ENCODE data around the gene CRHR2. TPM values are rescaled to one million over a fixed set of nuclear protein-coding genes. Genes with fewer than 3 reads are reported as not detected.

The CRHR2 gene
- total RNA-seq, 4 donors from 2014 or later = 1.1 TPM; not detected in 3

DNA sequence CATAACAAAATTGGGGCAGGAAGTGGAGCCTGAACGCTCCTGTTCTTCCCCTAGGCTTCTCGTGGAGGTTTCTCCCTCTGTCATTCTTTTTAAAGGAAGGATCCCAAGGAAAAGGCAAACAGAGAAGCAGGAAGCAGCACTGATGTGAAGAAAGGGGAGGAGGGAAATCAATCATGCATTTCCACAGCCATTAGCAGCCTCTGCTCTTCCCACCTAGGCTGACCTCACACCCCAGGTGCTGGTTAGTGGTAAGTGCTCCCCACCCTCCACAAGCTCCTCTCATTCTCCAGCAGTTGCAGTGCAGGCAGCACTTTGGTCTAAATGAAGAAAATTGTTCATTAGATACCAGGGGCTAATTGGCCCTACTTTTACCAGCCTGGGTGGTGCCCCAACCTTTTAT is 2.6 kb downstream of the CRHR2 start:
- TF ChIP-seq, protein P1, sequence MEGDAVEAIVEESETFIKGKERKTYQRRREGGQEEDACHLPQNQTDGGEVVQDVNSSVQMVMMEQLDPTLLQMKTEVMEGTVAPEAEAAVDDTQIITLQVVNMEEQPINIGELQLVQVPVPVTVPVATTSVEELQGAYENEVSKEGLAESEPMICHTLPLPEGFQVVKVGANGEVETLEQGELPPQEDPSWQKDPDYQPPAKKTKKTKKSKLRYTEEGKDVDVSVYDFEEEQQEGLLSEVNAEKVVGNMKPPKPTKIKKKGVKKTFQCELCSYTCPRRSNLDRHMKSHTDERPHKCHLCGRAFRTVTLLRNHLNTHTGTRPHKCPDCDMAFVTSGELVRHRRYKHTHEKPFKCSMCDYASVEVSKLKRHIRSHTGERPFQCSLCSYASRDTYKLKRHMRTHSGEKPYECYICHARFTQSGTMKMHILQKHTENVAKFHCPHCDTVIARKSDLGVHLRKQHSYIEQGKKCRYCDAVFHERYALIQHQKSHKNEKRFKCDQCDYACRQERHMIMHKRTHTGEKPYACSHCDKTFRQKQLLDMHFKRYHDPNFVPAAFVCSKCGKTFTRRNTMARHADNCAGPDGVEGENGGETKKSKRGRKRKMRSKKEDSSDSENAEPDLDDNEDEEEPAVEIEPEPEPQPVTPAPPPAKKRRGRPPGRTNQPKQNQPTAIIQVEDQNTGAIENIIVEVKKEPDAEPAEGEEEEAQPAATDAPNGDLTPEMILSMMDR (IDR thresholded peaks at IDR 0.05; ENCODE audit: low read depth) = no peak

DNA sequence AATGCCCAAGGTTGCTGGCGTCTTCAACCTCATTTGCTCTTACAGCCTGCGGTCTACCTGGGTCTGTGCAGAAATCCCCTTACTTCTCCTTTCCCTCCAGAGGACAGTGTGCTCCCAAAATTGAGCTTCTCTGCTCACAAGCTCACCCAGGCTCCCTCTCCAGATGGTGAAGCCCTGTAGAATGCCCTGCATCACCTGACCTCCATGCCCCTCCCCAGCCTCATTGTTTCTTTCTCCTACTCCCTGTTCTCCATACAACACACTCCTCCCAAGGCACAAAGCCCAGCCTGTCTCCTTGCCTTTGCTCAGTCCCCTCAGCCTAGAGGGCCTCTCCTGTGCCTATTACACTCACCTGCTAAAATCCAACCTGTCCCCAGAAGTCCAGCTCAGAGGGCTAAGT is 3.5 kb downstream of the CRHR2 start:
- TF ChIP-seq, protein P1 (IDR thresholded peaks at IDR 0.05; ENCODE audit: low read depth) = no peak

DNA sequence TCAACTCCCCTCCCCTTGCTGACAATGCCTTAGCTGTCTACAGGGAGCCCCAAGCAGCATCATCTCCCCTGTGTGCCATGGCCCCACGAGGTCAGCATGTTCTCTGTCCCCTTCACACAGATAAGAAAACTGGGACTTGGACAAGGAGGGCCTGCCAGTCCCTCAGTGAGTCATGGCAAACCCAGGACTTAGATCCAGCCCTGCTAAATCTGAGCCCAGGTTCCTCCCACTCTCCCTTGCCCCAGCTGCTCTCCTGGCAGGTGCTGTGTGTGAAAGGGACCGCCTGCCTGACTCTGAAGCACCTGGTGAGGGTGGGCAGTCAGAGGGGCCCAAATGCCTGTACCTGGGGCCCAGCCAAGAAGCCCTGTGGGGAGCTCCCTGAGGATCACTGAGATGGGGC is 7.4 kb downstream of the CRHR2 start:
- TF ChIP-seq, protein P1 (IDR thresholded peaks at IDR 0.05; ENCODE audit: low read depth) = no peak

DNA sequence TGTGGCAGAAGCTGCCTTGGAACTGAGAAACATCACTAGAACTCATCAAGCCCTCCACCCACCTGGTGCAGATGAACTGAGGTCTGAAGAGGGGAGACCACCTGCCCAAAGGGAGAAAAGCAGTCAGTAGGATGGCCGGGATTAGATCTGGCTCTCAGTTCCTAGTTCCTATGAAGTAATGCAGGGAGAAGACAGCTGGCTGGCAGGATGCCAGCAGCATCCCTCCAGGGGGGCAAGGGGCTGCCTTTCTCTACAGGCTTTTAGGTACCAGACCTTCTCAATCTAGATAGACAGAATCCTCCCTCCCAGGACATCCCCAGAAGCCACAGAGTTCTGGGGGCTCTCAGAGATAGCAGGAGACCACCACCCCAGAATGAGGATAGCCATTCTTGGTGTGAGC is 7.8 kb downstream of the CRHR2 start:
- TF ChIP-seq, protein P1 (IDR thresholded peaks at IDR 0.05; ENCODE audit: low read depth) = no peak

DNA sequence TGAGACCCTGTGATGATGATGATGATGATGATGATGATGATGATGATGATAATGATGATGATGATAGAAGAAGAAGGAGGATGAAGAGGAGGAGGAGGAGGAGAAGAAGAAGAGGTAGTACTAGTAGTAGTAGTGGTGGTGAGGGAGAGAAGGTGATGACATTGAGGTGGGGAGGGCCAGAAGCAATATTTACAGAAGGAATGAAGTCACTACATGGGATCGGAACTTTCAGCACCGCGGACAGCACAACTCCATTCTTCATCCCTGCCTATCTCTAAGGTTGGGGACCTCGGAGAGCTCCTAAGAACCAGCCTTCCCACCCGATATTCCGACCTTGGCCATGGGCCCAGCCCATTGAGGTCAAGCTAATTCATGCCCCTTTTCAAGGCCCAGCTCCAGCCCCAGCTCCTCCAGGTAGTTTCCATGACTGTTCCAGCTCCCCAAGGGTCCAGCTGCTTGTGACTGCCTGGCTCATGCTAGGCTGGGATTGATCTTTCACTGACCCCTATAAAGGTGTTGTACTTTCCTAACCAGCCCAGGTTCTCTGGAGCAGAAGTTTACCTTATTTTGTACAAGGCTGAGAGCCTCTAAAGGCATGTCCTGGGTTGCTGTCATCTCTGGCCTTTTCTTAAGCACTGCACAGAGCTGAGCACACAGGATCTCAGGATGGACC is 10.3 kb downstream of the CRHR2 start:
- TF ChIP-seq, protein P1 (IDR thresholded peaks at IDR 0.05; ENCODE audit: low read depth) = no peak

DNA sequence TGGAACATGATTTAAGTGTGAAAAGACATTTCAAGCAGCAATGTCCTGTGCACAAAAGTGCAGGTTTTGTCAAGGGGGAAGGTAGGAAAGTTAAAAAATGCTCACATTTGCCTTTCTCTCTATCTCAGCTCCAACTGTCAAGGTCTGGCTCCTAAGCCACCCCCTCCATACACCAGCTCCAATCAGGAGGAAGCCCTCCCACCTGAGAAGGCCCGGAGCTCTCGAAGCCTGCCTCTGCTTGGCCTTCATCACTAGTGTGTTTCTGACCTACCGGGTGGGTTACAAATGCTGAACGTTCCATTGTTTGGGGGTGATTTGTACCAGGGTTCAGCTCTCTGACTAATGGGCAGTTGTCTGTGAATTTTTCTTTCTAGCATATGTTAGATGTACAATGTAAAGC is 14.2 kb downstream of the CRHR2 start:
- TF ChIP-seq, protein P1 (IDR thresholded peaks at IDR 0.05; ENCODE audit: low read depth) = no peak

DNA sequence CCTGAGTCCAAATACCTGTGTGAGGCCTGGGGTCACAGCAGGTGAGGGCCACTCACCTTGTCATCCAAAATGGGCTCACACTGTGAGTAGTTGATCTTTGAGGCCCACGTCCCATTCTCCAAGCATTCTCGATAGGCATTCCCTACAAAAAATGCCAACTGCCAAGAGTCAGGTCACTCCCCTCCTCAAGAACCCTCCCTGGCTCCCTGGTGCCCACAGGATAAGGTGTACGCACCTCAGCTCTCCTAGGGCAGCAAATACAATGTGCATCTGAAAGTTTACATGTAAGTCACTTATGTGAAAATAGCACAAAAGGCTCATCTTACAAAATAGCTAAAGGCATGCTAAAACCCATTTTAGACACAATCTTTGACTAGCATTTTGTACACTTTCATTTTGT is 15.1 kb downstream of the CRHR2 start:
- TF ChIP-seq, protein P1 (IDR thresholded peaks at IDR 0.05; ENCODE audit: low read depth) = no peak

All from subcutaneous adipose tissue (tissue), 4 donors.